GM12878 (cell line): ENCODE results near the gene CPT1C. TPM values are rescaled to one million over a fixed set of nuclear protein-coding genes. Genes with fewer than 3 reads are reported as not detected.

Experiments
- ATAC-seq: fragments of 200-7000 bp; cut with Tn5 transposase; 3 replicates; pipeline ENCODE4 v1.9.1; 2020; ENCODE audit warnings: mild to moderate bottlenecking, moderate library complexity
- BruUV-seq: library from RNA; stranded (reverse); fragments of 400-500 nt; replicated peaks from 2 replicates; lab custom pipeline; 2021; lab: Mats Ljungman, UMichigan
- CTCF ChIA-PET: fragments of 300-600 bp; sonication (Branson Sonifier 250); formaldehyde crosslinking; extraction: SDS; loops from one replicate; lab custom pipeline; 2021; ENCODE audit warnings: inconsistent platforms; lab: Yijun Ruan, JAX
- POLR2A ChIA-PET: fragments of 350-600 bp; formaldehyde crosslinking; extraction: SDS; loops from one replicate; lab custom pipeline; 2021; ENCODE audit warnings: inconsistent platforms; lab: Charles Lee
- RAD21 ChIA-PET: fragments of 300-600 bp; sonication (Branson Sonifier 250); formaldehyde crosslinking; loops from one replicate; lab custom pipeline; 2023; ENCODE audit warnings: antibody characterized with exemption; ENCODE audit not compliant: unreplicated experiment; lab: Charles Lee
- SMC1A ChIA-PET: fragments of 300-600 bp; sonication (Branson Sonifier 250); formaldehyde crosslinking; loops from one replicate; lab custom pipeline; 2023; ENCODE audit not compliant: unreplicated experiment, uncharacterized antibody; lab: Charles Lee
- DNase-seq: peaks from one replicate; pipeline ENCODE4 v3.0.0-alpha.2; 2011; ENCODE audit warnings: low read depth, low spot score
- FAIRE-seq: peaks from 3 replicates; lab custom pipeline; 2011; peaks lifted over from hg19 to GRCh38; lab: Jason Lieb, UNC
- H2AFZ ChIP-seq: 2 replicates; pipeline ENCODE4 v1.6.0; 2011; ENCODE audit warnings: low read depth, low read length, control low read depth; ENCODE audit not compliant: control insufficient read depth
- H3K27ac ChIP-seq: 2 replicates; pipeline ENCODE4 v1.5.1; 2011; ENCODE audit warnings: control low read depth; ENCODE audit not compliant: control insufficient read depth, insufficient read depth
- H3K27me3 ChIP-seq, 2 experiments: replicated peaks in 1 of 2; 2 replicates each; pipeline versions ENCODE4 v1.6.0 to v1.6.1; 2011; ENCODE audit warnings: low read length in 1 of 2; ENCODE audit not compliant: control insufficient read depth in 2 of 2, insufficient read depth in 2 of 2
- H3K36me3 ChIP-seq, 2 experiments: 2 replicates each; pipeline ENCODE4 v1.5.1; 2011; ENCODE audit warnings: low read length in 1 of 2; ENCODE audit not compliant: control insufficient read depth in 2 of 2, insufficient read depth in 2 of 2
- H3K4me1 ChIP-seq: 2 replicates; pipeline ENCODE4 v1.6.1; 2011; ENCODE audit warnings: mild to moderate bottlenecking, low read length, moderate library complexity, mixed read lengths; ENCODE audit not compliant: control insufficient read depth, insufficient read depth
- H3K4me2 ChIP-seq: 2 replicates; pipeline ENCODE4 v1.6.0; 2011; ENCODE audit warnings: control low read depth; ENCODE audit not compliant: control insufficient read depth, insufficient read depth
- H3K4me3 ChIP-seq: fragments of 200-600 bp; sonication (generic); 2 replicates; pipeline ENCODE4 v1.5.1; 2016
- H3K79me2 ChIP-seq: 2 replicates; pipeline ENCODE4 v1.6.0; 2011; ENCODE audit warnings: low read length; ENCODE audit not compliant: control insufficient read depth, insufficient read depth
- H3K9ac ChIP-seq: 2 replicates; pipeline ENCODE4 v1.8.0; 2011; ENCODE audit warnings: low read length, control low read depth, mixed read lengths; ENCODE audit not compliant: control insufficient read depth, insufficient read depth
- H3K9me3 ChIP-seq: replicated peaks from 3 replicates; pipeline ENCODE4 v1.5.1; 2011; ENCODE audit warnings: mild to moderate bottlenecking, low read length; ENCODE audit not compliant: control insufficient read depth, insufficient read depth
- H4K20me1 ChIP-seq: 2 replicates; pipeline ENCODE4 v1.6.0; 2011; ENCODE audit not compliant: control insufficient read depth, insufficient read depth
- ATF7 ChIP-seq: fragments of 450-650 bp; IDR thresholded peaks from 2 replicates; pipeline ENCODE4 v1.6.1; 2016; ENCODE audit warnings: low read depth, mild to moderate bottlenecking
- BRCA1 ChIP-seq: IDR thresholded peaks from 2 replicates; pipeline ENCODE4 v1.6.1; 2011; ENCODE audit warnings: low read depth, low read length, improper control_type of control experiment
- EED ChIP-seq: sonication (generic); IDR thresholded peaks from 2 replicates; pipeline ENCODE4 v1.6.1; 2016; ENCODE audit warnings: antibody characterized with exemption, low read depth
- FOXK2 ChIP-seq: fragments of 450-650 bp; IDR thresholded peaks from 2 replicates; pipeline ENCODE4 v1.6.1; 2017; ENCODE audit warnings: mild to moderate bottlenecking, moderate library complexity
- HDAC6 ChIP-seq: fragments of 200-600 bp; sonication (generic); IDR thresholded peaks from one replicate; pipeline ENCODE4 v1.8.0; 2017; ENCODE audit warnings: antibody characterized with exemption; ENCODE audit not compliant: unreplicated experiment
- NBN ChIP-seq: fragments of 450-650 bp; IDR thresholded peaks from 2 replicates; pipeline ENCODE4 v1.6.1; 2016
- PAX5 ChIP-seq: IDR thresholded peaks from 2 replicates; pipeline ENCODE4 v1.6.1; 2011; ENCODE audit warnings: low read depth, low read length, borderline replicate concordance
- SPI1 ChIP-seq: IDR thresholded peaks from 2 replicates; pipeline ENCODE4 v1.6.1; 2011; ENCODE audit warnings: low read depth, mild to moderate bottlenecking, low read length, moderate library complexity, borderline replicate concordance; ENCODE audit not compliant: insufficient read depth
- TCF3 ChIP-seq: IDR thresholded peaks from 2 replicates; pipeline ENCODE4 v1.6.1; 2012; ENCODE audit warnings: low read depth, mild to moderate bottlenecking, low read length, borderline replicate concordance; ENCODE audit not compliant: insufficient read depth
- ZNF274 ChIP-seq: IDR thresholded peaks from one replicate; pipeline ENCODE4 v1.8.0; 2011; ENCODE audit not compliant: insufficient read length, insufficient read depth
- ZNF384 ChIP-seq: IDR thresholded peaks from 2 replicates; pipeline ENCODE4 v1.6.1; 2012; ENCODE audit warnings: low read depth, mild to moderate bottlenecking, low read length, improper control_type of control experiment, borderline replicate concordance
- WGBS: methylation state at CpG from one replicate; pipeline ENCODE4 v1.1.6; 2016; ENCODE audit warnings: low lambda C conversion rate; ENCODE audit not compliant: insufficient replicate concordance, insufficient coverage; ENCODE audit errors: missing lambda C conversion rate; 5-methylcytosine and 5-hydroxymethylcytosine counted together
- in situ Hi-C: fragments of 300-500 bp; cut with MboI; formaldehyde crosslinking; loops from 9 replicates; pipeline ENCODE4 v1.14.3; 2018; ENCODE audit warnings: mixed read lengths
- intact Hi-C: fragments of 100-400 bp; cut with micrococcal nuclease; formaldehyde crosslinking; loops from one replicate; pipeline ENCODE4 v1.14.2; 2022; ENCODE audit not compliant: unreplicated experiment
- polyA plus RNA-seq, 11 experiments: library from polyadenylated mRNA; depleted of rRNA in 4 of 11; unstranded in 6 of 11; stranded (reverse) in 5 of 11; fragments of >200 nt; fragmentation: Nextera tagmentation in 4 of 11; fragmentation: Illumina TruSeq in 1 of 11; extraction: Ambion mirVana in 4 of 11; extraction: Trizol in 1 of 11; gene quantifications; 1 replicate in 1 of 11; 2 replicates in 10 of 11; pipeline versions ENCODE4 v1.2.1 to v1.2.3, GENCODE V29; 2011 to 2016; ENCODE audit warnings: inconsistent platforms in 2 of 11, missing spikeins in 2 of 11, low read depth in 1 of 11
- total RNA-seq, 4 experiments: library from RNA; depleted of rRNA in 3 of 4; stranded (reverse); fragments of >200 nt in 3 of 4; fragmentation: Illumina TruSeq in 1 of 4; extraction: Trizol in 1 of 4; gene quantifications; 2 replicates each; pipeline versions ENCODE4 v1.2.1 to v1.2.3, GENCODE V29; 2013 to 2021
- TF ChIP-seq, protein P1 (sequence below): fragments of 150-350 bp; IDR thresholded peaks from 2 replicates; pipeline ENCODE4 v1.6.1; 2016; ENCODE audit warnings: low read depth, low read length
- TF ChIP-seq, protein P2 (sequence below): fragments of 450-650 bp; IDR thresholded peaks from 2 replicates; pipeline ENCODE4 v1.6.1; 2017; ENCODE audit warnings: mild to moderate bottlenecking, moderate library complexity
- TF ChIP-seq, protein P3 (sequence below): IDR thresholded peaks from 2 replicates; pipeline ENCODE4 v1.6.1; 2011; ENCODE audit warnings: low read depth, mild to moderate bottlenecking, low read length, moderate library complexity, borderline replicate concordance; ENCODE audit errors: extremely low read depth

CPT1C gene
- total and polyA plus RNA-seq, 10 of the 15 experiments (the other 5 are each of a cell fraction or from before 2014, with no cell fraction given): 0.04 to 0.56 (median 0.21) TPM; not detected in 3

DNA sequence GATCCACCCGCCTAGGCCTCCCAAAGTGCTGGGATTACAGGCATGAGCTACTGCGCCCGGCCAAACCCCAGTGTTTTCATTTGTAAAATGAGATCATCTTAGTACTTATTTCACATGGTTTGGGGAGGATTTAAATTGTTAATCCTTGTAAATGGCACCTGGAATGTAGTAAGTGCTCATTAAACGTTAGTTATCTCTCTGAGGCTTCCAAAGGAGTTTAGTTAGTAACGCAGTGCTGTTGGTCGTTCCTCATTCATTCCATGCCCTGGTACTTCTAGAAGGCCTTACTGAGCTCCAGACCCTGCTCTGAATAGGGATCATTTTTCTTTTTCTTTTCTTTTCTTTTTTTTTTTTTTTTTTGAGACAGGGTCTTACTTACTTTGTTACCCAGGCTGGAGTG, 5.2 kb downstream of the CPT1C start (continued):
- TF ChIP-seq, protein P1, sequence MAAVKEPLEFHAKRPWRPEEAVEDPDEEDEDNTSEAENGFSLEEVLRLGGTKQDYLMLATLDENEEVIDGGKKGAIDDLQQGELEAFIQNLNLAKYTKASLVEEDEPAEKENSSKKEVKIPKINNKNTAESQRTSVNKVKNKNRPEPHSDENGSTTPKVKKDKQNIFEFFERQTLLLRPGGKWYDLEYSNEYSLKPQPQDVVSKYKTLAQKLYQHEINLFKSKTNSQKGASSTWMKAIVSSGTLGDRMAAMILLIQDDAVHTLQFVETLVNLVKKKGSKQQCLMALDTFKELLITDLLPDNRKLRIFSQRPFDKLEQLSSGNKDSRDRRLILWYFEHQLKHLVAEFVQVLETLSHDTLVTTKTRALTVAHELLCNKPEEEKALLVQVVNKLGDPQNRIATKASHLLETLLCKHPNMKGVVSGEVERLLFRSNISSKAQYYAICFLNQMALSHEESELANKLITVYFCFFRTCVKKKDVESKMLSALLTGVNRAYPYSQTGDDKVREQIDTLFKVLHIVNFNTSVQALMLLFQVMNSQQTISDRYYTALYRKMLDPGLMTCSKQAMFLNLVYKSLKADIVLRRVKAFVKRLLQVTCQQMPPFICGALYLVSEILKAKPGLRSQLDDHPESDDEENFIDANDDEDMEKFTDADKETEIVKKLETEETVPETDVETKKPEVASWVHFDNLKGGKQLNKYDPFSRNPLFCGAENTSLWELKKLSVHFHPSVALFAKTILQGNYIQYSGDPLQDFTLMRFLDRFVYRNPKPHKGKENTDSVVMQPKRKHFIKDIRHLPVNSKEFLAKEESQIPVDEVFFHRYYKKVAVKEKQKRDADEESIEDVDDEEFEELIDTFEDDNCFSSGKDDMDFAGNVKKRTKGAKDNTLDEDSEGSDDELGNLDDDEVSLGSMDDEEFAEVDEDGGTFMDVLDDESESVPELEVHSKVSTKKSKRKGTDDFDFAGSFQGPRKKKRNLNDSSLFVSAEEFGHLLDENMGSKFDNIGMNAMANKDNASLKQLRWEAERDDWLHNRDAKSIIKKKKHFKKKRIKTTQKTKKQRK: no peak
- TF ChIP-seq, protein P2, sequence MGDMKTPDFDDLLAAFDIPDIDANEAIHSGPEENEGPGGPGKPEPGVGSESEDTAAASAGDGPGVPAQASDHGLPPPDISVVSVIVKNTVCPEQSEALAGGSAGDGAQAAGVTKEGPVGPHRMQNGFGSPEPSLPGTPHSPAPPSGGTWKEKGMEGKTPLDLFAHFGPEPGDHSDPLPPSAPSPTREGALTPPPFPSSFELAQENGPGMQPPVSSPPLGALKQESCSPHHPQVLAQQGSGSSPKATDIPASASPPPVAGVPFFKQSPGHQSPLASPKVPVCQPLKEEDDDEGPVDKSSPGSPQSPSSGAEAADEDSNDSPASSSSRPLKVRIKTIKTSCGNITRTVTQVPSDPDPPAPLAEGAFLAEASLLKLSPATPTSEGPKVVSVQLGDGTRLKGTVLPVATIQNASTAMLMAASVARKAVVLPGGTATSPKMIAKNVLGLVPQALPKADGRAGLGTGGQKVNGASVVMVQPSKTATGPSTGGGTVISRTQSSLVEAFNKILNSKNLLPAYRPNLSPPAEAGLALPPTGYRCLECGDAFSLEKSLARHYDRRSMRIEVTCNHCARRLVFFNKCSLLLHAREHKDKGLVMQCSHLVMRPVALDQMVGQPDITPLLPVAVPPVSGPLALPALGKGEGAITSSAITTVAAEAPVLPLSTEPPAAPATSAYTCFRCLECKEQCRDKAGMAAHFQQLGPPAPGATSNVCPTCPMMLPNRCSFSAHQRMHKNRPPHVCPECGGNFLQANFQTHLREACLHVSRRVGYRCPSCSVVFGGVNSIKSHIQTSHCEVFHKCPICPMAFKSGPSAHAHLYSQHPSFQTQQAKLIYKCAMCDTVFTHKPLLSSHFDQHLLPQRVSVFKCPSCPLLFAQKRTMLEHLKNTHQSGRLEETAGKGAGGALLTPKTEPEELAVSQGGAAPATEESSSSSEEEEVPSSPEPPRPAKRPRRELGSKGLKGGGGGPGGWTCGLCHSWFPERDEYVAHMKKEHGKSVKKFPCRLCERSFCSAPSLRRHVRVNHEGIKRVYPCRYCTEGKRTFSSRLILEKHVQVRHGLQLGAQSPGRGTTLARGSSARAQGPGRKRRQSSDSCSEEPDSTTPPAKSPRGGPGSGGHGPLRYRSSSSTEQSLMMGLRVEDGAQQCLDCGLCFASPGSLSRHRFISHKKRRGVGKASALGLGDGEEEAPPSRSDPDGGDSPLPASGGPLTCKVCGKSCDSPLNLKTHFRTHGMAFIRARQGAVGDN: no peak
- TF ChIP-seq, all 136 proteins: peak for 0

DNA sequence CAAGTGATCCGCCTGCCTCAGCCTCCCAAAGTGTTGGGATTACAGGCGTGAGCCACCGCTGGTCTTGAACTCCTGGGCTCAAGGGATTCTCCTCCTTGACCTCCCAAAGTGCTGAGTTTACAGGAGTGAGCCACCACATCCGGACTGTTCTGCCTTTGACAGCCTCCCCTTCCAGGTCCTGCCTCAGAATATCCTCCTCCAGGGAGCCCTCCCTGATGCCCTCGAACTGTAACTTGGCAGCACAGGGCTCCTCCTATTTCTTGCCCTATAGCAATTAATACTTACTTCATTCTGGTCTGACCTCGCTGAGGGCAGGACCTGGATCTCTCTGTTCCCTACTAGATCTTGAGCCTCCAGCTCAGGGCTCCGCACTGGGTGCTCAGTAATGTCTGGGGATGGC, 5.9 kb downstream of the CPT1C start:
- H3K36me3 ChIP-seq: no peaks in the 10 kb centered on the region
- CTCF ChIA-PET: no interaction called here
- no peak for ATAC-seq
- no peaks in the 10 kb centered on the region for H3K79me2 ChIP-seq
- H4K20me1 ChIP-seq: no peaks in the 10 kb centered on the region
- no peaks in the 10 kb centered on the region for H3K27me3 ChIP-seq
- no peak for DNase-seq
- no peak overlapping the region for H3K27ac ChIP-seq
- intact Hi-C loops: no loop called here
- no peak overlapping the region for H3K4me3 ChIP-seq
- POLR2A ChIA-PET: no interaction called here
- BruUV-seq: no TSS peak
- SMC1A ChIA-PET: no interaction called here
- RAD21 ChIA-PET: no interaction called here
- 53% methylated on average over 7 of the region's 7 CpGs for WGBS
- H3K9ac ChIP-seq: no peak overlapping the region
- no peaks in the 10 kb centered on the region for H3K9me3 ChIP-seq
- no peak overlapping the region for H2AFZ ChIP-seq
- in situ Hi-C loops: no loop called here
- FAIRE-seq: no peak
- H3K4me2 ChIP-seq: no peak overlapping the region
- no peaks in the 10 kb centered on the region for H3K4me1 ChIP-seq
- no peak for TF ChIP-seq BRCA1
- no peak for TF ChIP-seq SPI1
- no peak for TF ChIP-seq EED
- TF ChIP-seq HDAC6: no peak
- TF ChIP-seq ATF7: no peak
- TF ChIP-seq, protein P3, sequence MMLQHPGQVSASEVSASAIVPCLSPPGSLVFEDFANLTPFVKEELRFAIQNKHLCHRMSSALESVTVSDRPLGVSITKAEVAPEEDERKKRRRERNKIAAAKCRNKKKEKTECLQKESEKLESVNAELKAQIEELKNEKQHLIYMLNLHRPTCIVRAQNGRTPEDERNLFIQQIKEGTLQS: no peak
- no peak for TF ChIP-seq ZNF274
- no peak for TF ChIP-seq FOXK2
- no peak for TF ChIP-seq PAX5
- TF ChIP-seq NBN: no peak
- no peak for TF ChIP-seq TCF3
- TF ChIP-seq ZNF384: no peak
